Activated CD4-positive, alpha-beta T cell treated with anti-CD3 and anti-CD28 coated beads, Interleukin-2, Interleukin-4, amounts not matched to agents 100 ng/mL and 50 ng/mL, durations not matched to agents 16 hours and 8 hours (primary cell): ENCODE results near the gene ARL2BP.
A peak's percentile ranks its signal among the peaks of the same experiment; 100 is the strongest.
"Not testable (repeated sequence)": the region's sequence is repeated elsewhere in the genome, so short reads cannot be mapped to it uniquely, and the experiment has no call there.

Experiments used
- DNase-seq: peaks from one replicate; pipeline ENCODE4 v3.0.0-alpha.2; 2020; ENCODE audit warnings: low spot score

ARL2BP gene

GRCh38 chr16:57263541-57264351, 18.7 kb downstream of the ARL2BP start:
- DNase-seq = no peak

GRCh38 chr16:57264381-57264780, 19.3 kb downstream of the ARL2BP start:
- no peak for DNase-seq

- no peak for DNase-seq
Observed at GRCh38 chr16:57264950-57265371, 19.9 kb downstream of the ARL2BP start.

- no peak for DNase-seq
Observed at GRCh38 chr16:57265850-57266530, 20.9 kb downstream of the ARL2BP start.

GRCh38 chr16:57266531-57267260, 21.6 kb downstream of the ARL2BP start:
- DNase-seq = no peak

GRCh38 chr16:57267343-57267742, 22.3 kb downstream of the ARL2BP start:
- not testable (repeated sequence) for DNase-seq

GRCh38 chr16:57268804-57269800, 24.0 kb downstream of the ARL2BP start:
- DNase-seq = no peak

- no peak for DNase-seq
Observed at GRCh38 chr16:57270221-57271062, 25.4 kb downstream of the ARL2BP start.

- no peak for DNase-seq
Observed at GRCh38 chr16:57271063-57271345, 25.9 kb downstream of the ARL2BP start.

GRCh38 chr16:57271867-57272495, 26.9 kb downstream of the ARL2BP start:
- no peak for DNase-seq

- DNase-seq = no peak
Observed at GRCh38 chr16:57273359-57273758, 28.3 kb downstream of the ARL2BP start.

- no peak for DNase-seq
Observed at GRCh38 chr16:57273826-57274225, 28.8 kb downstream of the ARL2BP start.

GRCh38 chr16:57275946-57276345, 30.9 kb downstream of the ARL2BP start:
- not testable (repeated sequence) for DNase-seq

- DNase-seq = no peak
Observed at GRCh38 chr16:57276596-57276995, 31.5 kb downstream of the ARL2BP start.

GRCh38 chr16:57277586-57277985, 32.5 kb downstream of the ARL2BP start:
- DNase-seq = peak; percentile 51

- no peak for DNase-seq
Observed at GRCh38 chr16:57278494-57278893, 33.4 kb downstream of the ARL2BP start.

- DNase-seq = no peak
Observed at GRCh38 chr16:57279780-57280638, 35.0 kb downstream of the ARL2BP start.

GRCh38 chr16:57281791-57282190, 36.7 kb downstream of the ARL2BP start:
- no peak for DNase-seq

- no peak for DNase-seq
Observed at GRCh38 chr16:57282510-57283213, 37.6 kb downstream of the ARL2BP start.
